Measurements from ENCODE around the gene GRIA4.

GRIA4 gene

GRCh38 chr11:105641433-105641832 is 31.6 kb downstream of the GRIA4 start:
- DNase-seq, result no peak

- DNase-seq, result no peak
Observed at GRCh38 chr11:105642870-105643269, 33.0 kb downstream of the GRIA4 start.

DNA sequence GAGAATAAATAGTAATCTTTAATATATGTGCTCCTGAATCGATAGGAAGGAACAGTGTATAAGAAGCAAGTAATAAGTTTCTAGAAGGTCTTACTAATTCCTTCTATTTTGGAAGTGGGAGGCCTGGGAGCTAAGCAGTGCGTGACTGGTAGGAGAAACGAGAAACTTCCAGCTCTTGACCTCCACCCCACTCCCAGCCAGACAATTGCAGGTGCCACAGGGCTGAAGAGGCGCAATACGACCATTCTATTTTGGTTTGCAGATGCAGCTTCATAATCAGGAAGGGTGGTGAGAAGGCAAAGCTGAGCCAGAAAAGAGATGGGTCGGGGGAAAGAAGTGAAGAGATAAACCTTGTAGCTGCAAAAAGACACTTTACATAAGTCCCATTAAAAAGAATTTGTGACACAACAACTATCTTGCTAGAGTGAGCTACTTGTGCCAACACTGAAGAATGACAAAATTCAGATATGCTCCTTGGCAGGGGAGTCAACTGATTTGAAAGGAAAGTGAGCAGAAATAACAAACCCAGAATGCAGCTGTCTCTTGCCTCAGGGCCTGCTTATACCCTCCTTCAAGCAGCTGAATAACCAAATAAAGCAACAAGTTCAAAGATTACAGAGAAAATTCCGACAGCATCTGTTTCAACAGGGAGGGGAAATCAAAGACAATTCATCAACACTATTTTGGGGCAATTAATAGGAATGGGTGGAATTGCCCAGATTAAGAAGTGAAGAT is 35.1 kb downstream of the GRIA4 start:
- no peak for DNase-seq

DNA sequence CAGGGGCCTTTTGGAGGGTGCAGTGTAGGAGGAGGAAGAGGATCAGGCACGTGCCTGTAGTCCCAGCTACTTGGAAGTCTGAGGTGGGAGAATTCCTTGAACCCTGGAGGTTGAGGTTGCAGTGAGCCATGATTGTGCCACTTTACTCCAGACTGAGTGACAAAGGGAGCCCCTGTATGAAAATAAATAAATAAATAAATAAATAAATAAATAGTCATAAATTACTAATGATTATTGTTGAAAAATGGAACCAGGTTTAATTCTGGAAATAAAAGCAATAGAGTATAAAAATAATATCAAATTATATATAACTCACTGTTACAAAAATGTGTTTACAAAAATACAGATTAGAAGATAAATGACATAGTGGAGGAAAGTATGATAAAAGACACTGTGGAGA is 37.9 kb downstream of the GRIA4 start:
- no peak for DNase-seq

- DNase-seq, result no peak
Observed at GRCh38 chr11:105648762-105649161, 38.9 kb downstream of the GRIA4 start.

DNA sequence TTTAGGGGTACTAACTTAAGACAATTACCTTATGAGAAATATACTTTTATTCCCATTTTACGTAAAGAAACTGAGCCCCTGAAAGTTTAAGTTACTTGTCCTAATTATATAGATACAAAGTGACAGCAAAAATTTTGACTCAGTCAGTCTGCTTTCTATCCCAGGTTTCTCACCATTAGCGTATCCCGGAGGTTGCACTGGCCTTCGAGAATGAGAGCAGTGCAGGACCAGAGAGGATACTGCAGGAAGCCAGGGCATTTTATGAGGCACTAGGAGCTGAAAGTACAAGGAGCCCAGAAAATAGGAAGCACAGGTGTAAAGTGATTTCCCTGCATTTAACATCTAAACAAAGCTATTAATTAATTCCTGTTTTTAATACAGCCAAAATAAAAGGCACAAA is 55.4 kb downstream of the GRIA4 start:
- DNase-seq, result no peak

DNA sequence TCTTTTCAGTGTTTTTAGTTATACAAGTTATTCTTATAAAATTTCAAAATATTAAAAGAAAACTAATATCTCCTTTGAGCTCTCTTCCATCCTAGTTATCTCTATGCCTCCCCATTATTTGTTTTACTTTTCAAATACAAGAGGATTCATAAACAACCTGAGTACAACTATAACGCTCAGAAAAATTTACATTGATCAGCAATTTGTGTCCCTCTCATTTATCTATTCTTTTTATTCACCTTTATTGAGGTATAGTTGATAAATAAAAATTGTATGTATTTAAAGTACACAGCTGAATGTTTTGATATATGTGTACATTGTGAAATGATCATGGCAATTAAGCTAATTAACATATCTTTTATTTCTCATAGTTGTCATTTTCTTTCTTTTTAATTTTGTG is 57.6 kb downstream of the GRIA4 start:
- no peak for DNase-seq

DNA sequence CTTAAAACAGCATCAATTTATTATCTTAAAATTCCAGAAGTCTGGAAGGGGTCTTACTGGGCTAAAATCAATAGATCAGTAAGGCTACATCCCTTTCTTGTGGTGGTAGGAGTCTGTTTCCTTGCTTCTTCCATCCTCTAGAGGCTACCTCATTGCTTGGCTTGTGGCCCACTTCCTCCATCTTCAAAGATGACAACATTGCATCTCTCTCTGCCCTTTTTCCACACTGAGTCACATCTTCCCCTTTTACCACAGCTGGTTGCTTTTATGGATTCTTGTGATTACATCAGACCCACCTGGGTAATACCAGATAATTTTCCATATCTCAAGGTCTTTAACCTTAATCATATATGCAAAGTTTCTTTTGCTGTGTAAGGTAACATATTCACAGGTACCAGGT is 60.9 kb downstream of the GRIA4 start:
- DNase-seq, result no peak

GRCh38 chr11:105673089-105673488 is 63.2 kb downstream of the GRIA4 start:
- DNase-seq, result peak in 1 of 2 experiments; percentile 16

DNA sequence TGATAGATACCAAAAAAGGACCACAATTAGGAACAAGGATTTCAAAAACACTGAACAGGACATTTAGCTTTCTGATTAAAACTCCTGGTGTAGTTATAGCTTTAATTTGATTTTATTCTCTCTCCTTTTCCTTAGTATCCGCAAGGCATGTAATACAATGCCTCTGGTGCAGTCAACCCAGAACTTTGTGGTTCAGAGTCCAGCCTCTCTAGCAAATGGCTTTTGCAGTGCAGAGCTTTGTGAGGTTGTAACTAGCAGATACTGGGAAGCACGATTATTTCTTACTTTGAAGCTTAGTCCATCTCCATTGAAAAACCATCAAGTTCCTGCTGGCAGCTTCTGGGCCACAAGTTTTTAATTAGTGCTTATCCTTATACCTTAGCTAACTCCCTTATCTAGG is 79.8 kb downstream of the GRIA4 start:
- no peak for DNase-seq

GRCh38 chr11:105690467-105690866 is 80.6 kb downstream of the GRIA4 start:
- DNase-seq, result no peak

DNA sequence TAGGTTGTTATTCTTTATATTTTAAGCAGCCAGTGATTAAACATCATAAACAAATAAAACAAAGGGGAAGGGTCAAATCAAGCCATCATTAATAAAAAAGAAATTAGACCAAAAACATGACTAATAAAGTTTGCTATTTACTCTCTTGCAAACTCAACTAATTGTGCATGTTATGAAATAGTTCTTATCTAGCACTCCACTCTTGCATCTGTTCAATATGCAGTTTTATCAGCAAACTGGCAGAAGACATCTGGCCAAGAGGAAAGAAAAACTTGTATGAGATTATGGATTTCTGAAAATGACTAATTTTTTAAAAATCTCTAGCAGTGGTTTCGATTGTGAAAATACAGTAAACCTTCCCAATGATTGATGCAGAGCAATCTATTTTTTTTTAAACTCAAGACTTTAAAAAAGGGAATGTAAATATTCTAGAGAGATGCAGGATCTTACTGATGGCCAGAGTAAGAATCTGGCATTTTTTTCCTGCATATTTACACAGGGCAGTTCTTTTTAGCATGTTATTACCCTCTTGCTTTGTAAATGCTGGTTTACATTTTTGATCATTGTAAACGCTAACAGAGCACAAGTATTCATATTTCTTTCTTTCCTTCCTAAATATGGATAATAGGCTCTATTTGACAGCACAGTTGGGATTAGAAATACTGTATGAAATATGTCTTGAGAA is 83.3 kb downstream of the GRIA4 start:
- no peak for DNase-seq

DNA sequence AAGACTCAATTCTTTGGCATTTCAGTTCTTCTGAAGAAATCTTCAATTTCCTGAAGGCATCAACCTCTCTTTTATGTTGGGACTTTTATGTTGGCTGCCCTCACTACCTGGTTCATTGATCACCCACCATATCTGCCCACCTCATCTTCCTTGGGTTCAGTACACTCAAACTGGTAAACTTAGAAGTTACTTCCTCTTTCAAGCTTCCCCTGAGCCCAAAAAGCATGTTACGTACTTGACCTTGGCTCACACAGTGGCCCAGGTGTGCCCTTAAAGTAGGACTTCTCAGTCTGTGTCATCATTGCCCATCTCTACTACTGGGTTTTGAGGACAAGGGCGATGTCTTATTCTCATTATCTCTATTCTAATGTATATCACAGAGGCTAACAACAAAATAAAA is 86.1 kb downstream of the GRIA4 start:
- no peak for DNase-seq

GRCh38 chr11:105697291-105697690 is 87.4 kb downstream of the GRIA4 start:
- DNase-seq, result no peak

- DNase-seq, result no peak
Observed at GRCh38 chr11:105699203-105699602, 89.3 kb downstream of the GRIA4 start.

DNA sequence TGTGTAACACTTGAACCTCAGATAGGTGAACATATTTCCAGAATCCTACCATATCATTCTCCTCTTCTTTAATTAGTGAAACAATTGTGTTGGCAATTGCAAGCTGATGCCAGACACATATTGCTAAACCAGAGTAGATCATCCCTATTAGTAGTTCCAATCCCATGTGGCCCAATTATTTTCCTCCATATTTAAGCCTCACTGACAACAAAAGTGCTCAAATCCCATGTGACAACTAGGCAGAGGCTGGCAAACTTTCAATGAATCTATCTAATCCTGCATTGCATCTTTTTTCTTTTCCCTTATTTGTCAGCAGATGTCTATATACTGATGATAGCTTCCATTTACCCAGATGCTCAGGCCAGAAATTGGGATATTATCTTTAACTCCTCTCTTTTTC is 90.4 kb downstream of the GRIA4 start:
- no peak for DNase-seq

- DNase-seq, result no peak
Observed at GRCh38 chr11:105701098-105701497, 91.2 kb downstream of the GRIA4 start.

DNA sequence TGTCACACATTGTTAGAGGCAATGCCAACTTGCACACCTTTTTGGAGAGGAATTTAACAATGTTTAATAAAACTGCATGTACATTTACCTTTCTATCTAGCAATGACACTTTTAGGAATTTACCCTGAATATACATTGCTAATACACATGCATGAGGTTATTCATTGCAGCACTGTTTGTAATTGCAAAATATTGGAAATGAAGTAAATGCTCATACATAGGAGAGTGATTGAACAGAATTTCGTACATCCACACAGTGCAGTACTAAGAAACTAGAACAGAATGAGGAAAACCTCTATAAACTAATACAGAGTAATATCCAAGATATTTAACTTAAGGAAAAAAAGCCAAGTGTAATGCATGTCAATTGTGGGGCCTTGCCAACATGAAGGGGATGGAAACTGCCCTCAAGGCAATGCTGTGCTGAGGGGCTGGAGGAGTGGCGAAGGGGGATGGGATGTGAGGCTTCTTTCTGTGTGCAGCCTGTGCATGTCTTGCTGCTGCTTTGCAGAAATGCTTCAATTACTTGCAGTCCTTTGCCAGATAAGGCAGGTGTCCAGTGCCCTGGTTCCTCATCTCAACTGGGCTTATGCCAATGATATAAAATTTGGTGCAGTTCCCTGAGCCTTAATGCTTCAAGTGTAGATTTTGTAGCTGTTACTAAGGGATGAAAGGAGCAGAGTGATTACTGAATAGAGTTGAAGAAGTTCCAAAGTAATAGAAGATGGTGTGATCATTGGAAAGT is 96.1 kb downstream of the GRIA4 start:
- DNase-seq, result no peak

GRCh38 chr11:105713106-105713505 is 103.2 kb downstream of the GRIA4 start:
- no peak for DNase-seq

DNA sequence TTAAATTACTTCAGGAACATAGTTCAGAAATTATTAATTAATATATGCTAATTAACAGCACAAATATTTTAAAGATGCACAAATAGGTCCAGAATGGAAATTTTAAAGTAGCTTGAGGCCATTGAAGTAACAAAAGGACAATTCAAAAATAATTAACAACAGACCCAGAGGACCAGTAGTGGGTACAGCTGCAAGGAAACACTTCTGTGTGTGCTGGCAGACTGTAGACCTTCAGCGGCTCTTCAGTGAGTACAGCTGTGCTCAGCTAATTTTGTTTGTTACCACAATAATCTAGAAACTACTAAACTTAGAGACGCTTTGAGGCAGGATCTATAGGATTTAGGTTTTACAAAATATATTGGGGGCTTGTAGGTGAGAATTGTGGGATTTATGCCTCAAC is 103.8 kb downstream of the GRIA4 start:
- DNase-seq, result no peak

GRCh38 chr11:105718641-105719040 is 108.8 kb downstream of the GRIA4 start:
- no peak for DNase-seq

DNA sequence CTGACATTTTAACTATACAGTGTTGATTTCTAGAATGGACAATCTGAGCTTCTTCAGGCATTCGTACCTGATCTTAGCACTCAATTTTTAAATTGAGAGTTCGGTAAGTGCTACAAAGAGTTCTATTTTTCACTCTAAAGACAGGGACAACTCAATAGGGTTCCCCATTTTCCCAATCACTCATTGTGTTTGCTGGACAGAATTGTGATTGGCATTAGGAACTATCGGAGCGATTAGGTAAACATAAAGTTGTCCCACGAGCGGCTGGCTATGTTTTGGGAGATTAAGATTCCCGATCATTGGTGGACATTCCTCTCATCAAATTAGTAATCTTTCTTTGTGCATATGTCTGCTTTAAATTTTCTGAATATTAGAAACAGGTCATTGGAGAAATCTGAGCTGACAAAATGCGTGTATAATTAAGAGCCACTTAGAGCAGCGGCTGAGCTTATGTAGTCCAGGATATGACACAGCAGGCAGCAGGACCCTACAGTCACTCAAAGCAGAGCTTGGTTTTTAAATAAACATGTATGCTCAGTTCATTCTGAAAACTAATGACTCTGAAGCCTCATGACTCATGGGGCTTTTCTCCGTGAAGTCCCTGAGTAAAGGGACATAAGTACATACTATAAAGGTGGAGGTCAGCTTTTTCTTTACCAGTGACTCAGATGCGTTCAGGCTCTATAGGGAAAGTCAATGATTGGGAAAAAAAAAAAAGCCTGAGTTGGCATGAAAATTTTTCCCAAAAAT is 109.4 kb downstream of the GRIA4 start:
- DNase-seq, result no peak

DNA sequence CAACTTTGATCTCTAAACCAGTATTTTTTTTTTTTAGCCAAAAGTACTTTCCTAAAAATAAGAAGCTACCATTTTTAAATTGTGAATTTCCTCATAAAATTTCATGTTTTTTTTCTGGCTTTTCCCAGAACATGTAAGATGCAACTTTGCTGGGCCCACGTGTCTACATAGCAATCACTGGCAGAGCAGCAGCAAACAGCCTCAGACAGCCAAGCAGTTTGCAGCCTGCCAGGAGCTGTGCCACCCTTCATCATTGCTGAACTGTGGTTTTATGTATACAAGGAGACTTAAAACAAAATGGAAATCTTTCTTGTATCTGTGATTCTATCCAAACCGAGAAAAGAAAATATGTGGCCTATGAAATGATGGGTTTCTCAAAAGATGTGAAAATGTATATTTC is 110.2 kb downstream of the GRIA4 start:
- DNase-seq, result no peak

Measured in SW 1271 (cell line).